ENCODE data around the gene TMEM52.

GRCh38 chr1:1914101-1914970 lies 4.7 kb downstream of the TMEM52 start:
- TF ChIP-seq CTCF (IDR thresholded peaks at IDR 0.05): no peak
- TF ChIP-seq POLR2A (IDR thresholded peaks at IDR 0.05): no peak
